Natural killer cell (primary cell): ENCODE results near the gene CLNK. TPM values are rescaled to one million over a fixed set of nuclear protein-coding genes. Genes with fewer than 3 reads are reported as not detected.

Experiments used
- ATAC-seq, 3 donors: fragments of 150-1000 bp in 2 of 3; fragments of 200-7000 bp in 1 of 3; cut with Tn5 transposase; 1 replicate in 1 of 3; 2 replicates in 2 of 3; pipeline ENCODE4 v1.10.0; 2021; ENCODE audit warnings: mild to moderate bottlenecking in 2 of 3, moderate library complexity in 2 of 3
- DNase-seq, 2 donors: peaks; one replicate each; pipeline versions ENCODE4 v3.0.0 to v3.0.0-alpha.2; 2013 to 2021; ENCODE audit warnings: mixed read lengths in 1 of 2
- H3K27ac ChIP-seq: one replicate; pipeline ENCODE4 v1.5.1; 2013; ENCODE audit warnings: mild to moderate bottlenecking, low read length
- H3K27me3 ChIP-seq: one replicate; pipeline ENCODE4 v1.6.1; 2013; ENCODE audit warnings: low read length; ENCODE audit not compliant: control insufficient read depth, insufficient read depth
- H3K36me3 ChIP-seq: one replicate; pipeline ENCODE4 v1.6.1; 2013; ENCODE audit warnings: low read length; ENCODE audit not compliant: control insufficient read depth, insufficient read depth
- H3K4me1 ChIP-seq: one replicate; pipeline ENCODE4 v1.6.1; 2013; ENCODE audit warnings: low read length; ENCODE audit not compliant: control insufficient read depth, insufficient read depth
- H3K4me3 ChIP-seq: one replicate; pipeline ENCODE4 v1.5.1; 2013; ENCODE audit warnings: low read length
- H3K9me3 ChIP-seq: one replicate; pipeline ENCODE4 v1.6.1; 2013; ENCODE audit warnings: low read length; ENCODE audit not compliant: control insufficient read depth, insufficient read depth
- H3K27ac Mint-ChIP-seq, 2 donors: one replicate each; pipeline ENCODE4 v1.8.0; 2022; ENCODE audit warnings: mild to moderate bottlenecking in 2 of 2, mixed read lengths in 2 of 2, moderate library complexity in 1 of 2
- H3K27me3 Mint-ChIP-seq, 2 donors: one replicate each; pipeline ENCODE4 v1.8.0; 2022; ENCODE audit warnings: low read depth in 2 of 2, mixed read lengths in 2 of 2
- H3K36me3 Mint-ChIP-seq: one replicate; pipeline ENCODE4 v1.8.0; 2022; ENCODE audit warnings: mixed read lengths
- H3K4me1 Mint-ChIP-seq, 2 donors: one replicate each; pipeline ENCODE4 v1.8.0; 2022; ENCODE audit warnings: mixed read lengths in 2 of 2
- H3K4me3 Mint-ChIP-seq: one replicate; pipeline ENCODE4 v1.8.0; 2022; ENCODE audit warnings: mild to moderate bottlenecking, moderate library complexity, mixed read lengths
- H3K9me3 Mint-ChIP-seq, 2 donors: one replicate each; pipeline ENCODE4 v1.8.0; 2022; ENCODE audit warnings: mixed read lengths in 2 of 2
- WGBS: methylation state at CpG from one replicate; pipeline ENCODE4 v1.1.7; 2013; ENCODE audit warnings: missing lambda C conversion rate; ENCODE audit not compliant: insufficient coverage; 5-methylcytosine and 5-hydroxymethylcytosine counted together
- intact Hi-C: fragments of 100-400 bp; cut with micrococcal nuclease; formaldehyde crosslinking; loops from one replicate; pipeline ENCODE4 v1.14.2; 2022
- total RNA-seq, 4 donors: library from RNA; stranded (reverse); fragments of 120-200 nt in 1 of 4; gene quantifications; one replicate each; pipeline versions ENCODE4 v1.2.3 to v1.2.4, GENCODE V29; 2013 to 2022
- TF ChIP-seq, protein P1 (sequence below): fragments of 200-600 bp; IDR thresholded peaks from one replicate; pipeline ENCODE4 v1.8.0; 2022; ENCODE audit warnings: antibody characterized with exemption

CLNK gene
- total RNA-seq, 3 donors from 2014 or later (not counting 1 experiment from before 2014, with no cell fraction given), result 1.00 to 1.1 (median 1.0) TPM

DNA sequence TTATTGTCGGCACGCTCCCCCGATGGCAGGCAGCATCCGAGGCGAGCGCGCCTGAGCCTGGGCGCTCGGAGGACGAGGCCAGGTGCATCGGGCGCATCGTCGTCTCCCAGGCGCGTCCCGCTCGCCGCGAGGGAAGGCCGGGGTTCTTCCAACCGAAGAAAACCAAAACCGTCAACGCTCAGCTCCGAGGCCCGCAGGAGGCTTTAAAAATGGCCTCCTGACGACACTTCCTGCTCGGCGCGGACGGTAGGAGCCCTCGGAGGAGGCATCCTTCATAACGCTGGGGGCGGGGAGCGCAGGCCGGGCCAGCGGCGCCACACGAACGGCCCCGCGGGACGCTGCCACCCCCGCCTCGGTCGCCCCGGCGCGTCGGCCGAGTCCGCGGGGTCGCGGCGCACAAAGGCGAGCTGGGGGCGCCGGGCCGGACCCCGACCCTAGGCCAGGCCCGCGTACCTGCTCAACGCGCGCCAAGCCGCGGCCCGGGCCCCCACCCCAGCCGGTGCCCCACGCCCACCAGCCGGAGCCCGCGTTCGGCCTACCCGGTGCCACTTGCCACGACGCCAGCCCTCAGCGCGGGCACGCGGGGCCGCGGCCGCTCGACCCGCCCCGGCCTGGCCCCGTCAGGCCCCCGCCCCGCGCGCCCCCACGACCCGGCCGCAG, 227.8 kb downstream of the CLNK start:
- TF ChIP-seq, protein P1, sequence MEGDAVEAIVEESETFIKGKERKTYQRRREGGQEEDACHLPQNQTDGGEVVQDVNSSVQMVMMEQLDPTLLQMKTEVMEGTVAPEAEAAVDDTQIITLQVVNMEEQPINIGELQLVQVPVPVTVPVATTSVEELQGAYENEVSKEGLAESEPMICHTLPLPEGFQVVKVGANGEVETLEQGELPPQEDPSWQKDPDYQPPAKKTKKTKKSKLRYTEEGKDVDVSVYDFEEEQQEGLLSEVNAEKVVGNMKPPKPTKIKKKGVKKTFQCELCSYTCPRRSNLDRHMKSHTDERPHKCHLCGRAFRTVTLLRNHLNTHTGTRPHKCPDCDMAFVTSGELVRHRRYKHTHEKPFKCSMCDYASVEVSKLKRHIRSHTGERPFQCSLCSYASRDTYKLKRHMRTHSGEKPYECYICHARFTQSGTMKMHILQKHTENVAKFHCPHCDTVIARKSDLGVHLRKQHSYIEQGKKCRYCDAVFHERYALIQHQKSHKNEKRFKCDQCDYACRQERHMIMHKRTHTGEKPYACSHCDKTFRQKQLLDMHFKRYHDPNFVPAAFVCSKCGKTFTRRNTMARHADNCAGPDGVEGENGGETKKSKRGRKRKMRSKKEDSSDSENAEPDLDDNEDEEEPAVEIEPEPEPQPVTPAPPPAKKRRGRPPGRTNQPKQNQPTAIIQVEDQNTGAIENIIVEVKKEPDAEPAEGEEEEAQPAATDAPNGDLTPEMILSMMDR, result no peak
- DNase-seq, result peak; percentile 55 to 81
- peak; percentile 46 to 67 (median 59) for ATAC-seq
- Mint-ChIP-seq H3K4me3 (peak overlapping the region; percentile 87), H3K27ac (peak overlapping the region; percentile 82 to 86), H3K27me3 (peaks cover 6 to 10% of the 10 kb centered on the region in 2 donors), H3K9me3 (no peaks in the 10 kb centered on the region), H3K4me1 (peaks cover 25 to 26% of the 10 kb centered on the region in 2 donors), H3K36me3 (no peaks in the 10 kb centered on the region)
- Histone ChIP-seq H3K27ac (peak overlapping the region; percentile 64), H3K4me3 (peak overlapping the region; percentile 51), H3K27me3 (peaks cover 3% of the 10 kb centered on the region), H3K4me1 (peaks cover 20% of the 10 kb centered on the region), H3K9me3 (no peaks in the 10 kb centered on the region), H3K36me3 (peaks cover 8% of the 10 kb centered on the region)
- intact Hi-C loops, result loop anchor here (2.0 to 10.0 kb wide), 2 partner anchors 340 to 1018 kb away; partner anchors contain the start of gene WDR1
- 6% methylated on average over 96 of the region's 96 CpGs for WGBS

DNA sequence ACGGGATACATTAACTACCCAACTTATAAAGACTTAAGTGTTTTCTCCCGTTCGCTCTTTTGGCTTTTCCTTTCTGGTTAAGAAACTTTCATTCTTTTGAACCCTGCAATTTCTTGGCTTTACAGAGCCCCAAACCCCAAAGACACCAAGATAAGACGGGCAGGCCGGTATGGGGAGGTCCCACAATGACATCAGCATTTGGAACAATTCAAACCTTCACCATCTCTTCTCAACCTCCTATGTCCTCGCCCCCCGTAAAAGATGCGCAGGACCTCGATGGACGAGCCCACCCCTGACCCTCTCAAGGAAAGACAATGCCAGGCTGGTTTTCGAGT, 228.3 kb downstream of the CLNK start:
- WGBS, result 67% methylated on average over 11 of the region's 11 CpGs
- TF ChIP-seq, protein P1, result no peak
- intact Hi-C loops, result loop anchor here (2.0 to 10.0 kb wide), 2 partner anchors 339 to 1019 kb away; partner anchors contain the start of gene WDR1
- H3K4me3 Mint-ChIP-seq, result peak overlapping the region; percentile 87
- no peaks in the 10 kb centered on the region for H3K9me3 ChIP-seq
- peaks cover 8% of the 10 kb centered on the region for H3K36me3 ChIP-seq
- H3K4me1 ChIP-seq, result peaks cover 16% of the 10 kb centered on the region
- H3K27me3 ChIP-seq, result no peaks in the 10 kb centered on the region
- DNase-seq, result no peak
- peak overlapping the region; percentile 82 to 86 for H3K27ac Mint-ChIP-seq
- peak overlapping the region; percentile 64 for H3K27ac ChIP-seq
- ATAC-seq, result no peak
- H3K4me1 Mint-ChIP-seq, result peaks cover 22 to 25% of the 10 kb centered on the region in 2 donors
- no peaks in the 10 kb centered on the region for H3K9me3 Mint-ChIP-seq
- H3K4me3 ChIP-seq, result peak overlapping the region; percentile 51
- peaks cover 6 to 9% of the 10 kb centered on the region in 2 donors for H3K27me3 Mint-ChIP-seq
- H3K36me3 Mint-ChIP-seq, result no peaks in the 10 kb centered on the region

DNA sequence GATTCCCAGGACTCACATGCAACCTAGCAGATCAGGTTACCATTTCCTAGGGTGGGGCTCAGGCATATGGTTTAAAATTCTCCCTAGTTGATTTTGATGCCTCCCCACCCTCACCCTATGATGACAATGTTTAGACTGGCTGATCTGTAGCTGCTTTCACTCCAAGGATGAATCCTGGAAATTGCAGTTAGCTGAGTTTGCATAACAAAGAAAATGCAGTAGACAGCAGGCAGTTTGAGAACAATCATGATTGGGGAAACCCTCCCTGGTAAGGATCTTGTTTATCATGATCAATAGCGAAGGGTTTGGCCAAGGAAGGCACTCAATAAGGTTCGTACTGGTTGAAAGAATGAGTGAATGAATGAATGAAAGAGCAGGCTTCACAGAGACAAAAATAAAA, 229.4 kb downstream of the CLNK start:
- TF ChIP-seq, protein P1, result no peak
- Histone ChIP-seq H3K4me1 (peaks cover 11% of the 10 kb centered on the region), H3K36me3 (peaks cover 11% of the 10 kb centered on the region), H3K9me3 (peaks cover 4% of the 10 kb centered on the region), H3K27ac (no peak overlapping the region), H3K27me3 (no peaks in the 10 kb centered on the region), H3K4me3 (no peak overlapping the region)
- Mint-ChIP-seq H3K27me3 (peaks cover 3 to 9% of the 10 kb centered on the region in 2 donors), H3K4me3 (peak overlapping the region; percentile 45), H3K27ac (peak overlapping the region in 1 of 2 donors; percentile 29), H3K36me3 (no peaks in the 10 kb centered on the region), H3K4me1 (peaks cover 22 to 25% of the 10 kb centered on the region in 2 donors), H3K9me3 (no peaks in the 10 kb centered on the region)
- DNase-seq (no peak), ATAC-seq (no peak)
- WGBS, result 97% methylated on average over 2 of the region's 2 CpGs
- intact Hi-C loops, result loop anchor here (10.0 kb wide), 1 partner anchor 1020 kb away; no protein-coding TSS in a partner anchor
